GM21423 (cell line): ENCODE measurements around the gene PPP1R12C.

ENCODE experiments used
- ATAC-seq: cut with Tn5 transposase; IDR thresholded peaks from one replicate; pipeline ENCODE4 v1.9.1; 2021; ENCODE audit warnings: mild to moderate bottlenecking, moderate library complexity; ENCODE audit not compliant: unreplicated experiment

The PPP1R12C gene

GRCh38 chr19:55146705-55147273, 29.4 kb upstream of the PPP1R12C start:
- no peak for ATAC-seq

GRCh38 chr19:55146078-55146704, 28.8 kb upstream of the PPP1R12C start:
- no peak for ATAC-seq

DNA sequence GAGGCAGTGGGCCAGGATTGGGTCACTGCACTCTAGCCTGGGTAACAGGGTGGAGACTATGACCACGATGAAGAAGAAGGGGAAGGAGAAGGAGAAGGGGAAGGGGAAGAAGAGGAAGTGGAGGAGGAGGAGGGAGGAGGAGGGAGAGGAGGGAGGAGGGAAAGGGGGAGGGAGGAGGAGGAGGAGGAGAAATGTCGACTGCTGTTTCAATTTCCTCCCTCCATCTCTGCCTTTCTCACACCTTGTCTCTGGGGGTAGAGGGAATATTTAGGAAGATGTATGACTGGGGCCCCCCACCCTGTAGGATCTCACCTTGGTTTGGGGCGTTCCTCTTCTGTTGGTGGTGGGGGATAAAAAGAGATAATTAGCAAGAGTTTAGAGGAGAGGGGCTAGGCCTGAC, 27.8 kb upstream of the PPP1R12C start:
- ATAC-seq: no peak

GRCh38 chr19:55141696-55142095, 24.3 kb upstream of the PPP1R12C start:
- ATAC-seq: no peak

DNA sequence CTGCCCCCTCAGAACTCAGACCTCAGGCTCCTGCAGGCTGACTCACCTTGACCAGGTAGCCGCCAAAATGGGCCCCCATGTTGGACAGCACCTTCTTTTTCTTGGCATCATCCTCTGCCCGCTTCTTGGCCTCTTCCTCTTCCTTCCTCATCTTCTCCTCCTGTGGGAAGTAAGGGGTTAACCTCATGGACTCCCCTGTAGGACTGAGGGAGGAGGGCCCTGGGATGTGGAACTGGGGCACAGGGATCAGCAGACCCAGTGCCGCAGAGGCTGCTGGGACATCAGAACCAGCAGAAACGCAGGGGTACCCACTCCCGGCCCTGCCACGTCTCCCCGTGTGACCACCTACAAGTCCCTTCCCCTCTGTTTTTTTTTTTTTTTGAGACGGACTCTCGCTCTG, 20.5 kb upstream of the PPP1R12C start:
- no peak for ATAC-seq

DNA sequence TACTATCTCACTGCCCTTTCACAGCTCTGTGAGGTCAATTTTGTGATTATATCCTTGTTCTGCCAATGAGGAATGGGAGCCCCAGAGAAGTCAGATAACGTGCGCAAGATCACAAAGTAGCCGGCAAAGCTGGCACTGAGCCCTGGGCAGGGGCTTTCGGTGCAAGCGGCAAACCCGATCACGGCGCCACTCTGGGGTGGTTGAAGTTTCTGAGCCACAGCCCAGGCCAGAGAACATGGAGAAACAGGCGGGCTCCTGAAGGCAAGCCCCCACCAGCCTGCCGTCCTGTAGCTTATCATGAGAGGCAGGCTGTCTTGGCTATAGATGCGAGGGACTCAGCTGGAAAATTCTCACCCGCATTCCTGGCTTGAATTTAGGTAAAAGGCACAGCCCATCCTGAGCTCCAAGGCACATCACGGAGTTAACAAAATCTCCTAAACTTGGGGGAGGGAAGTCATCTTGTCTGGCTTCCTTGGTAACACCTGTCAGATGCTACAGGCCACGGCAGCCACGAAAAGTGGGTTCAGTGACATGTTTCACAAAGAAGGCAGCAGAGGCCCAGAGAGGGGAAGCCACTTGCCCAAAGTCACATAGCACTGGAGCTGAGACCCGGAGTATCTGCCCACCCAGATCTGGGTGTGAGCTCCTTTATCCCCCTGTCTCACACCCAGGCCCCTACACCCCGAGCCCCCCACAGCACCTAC, 19.1 kb upstream of the PPP1R12C start:
- ATAC-seq: no peak

DNA sequence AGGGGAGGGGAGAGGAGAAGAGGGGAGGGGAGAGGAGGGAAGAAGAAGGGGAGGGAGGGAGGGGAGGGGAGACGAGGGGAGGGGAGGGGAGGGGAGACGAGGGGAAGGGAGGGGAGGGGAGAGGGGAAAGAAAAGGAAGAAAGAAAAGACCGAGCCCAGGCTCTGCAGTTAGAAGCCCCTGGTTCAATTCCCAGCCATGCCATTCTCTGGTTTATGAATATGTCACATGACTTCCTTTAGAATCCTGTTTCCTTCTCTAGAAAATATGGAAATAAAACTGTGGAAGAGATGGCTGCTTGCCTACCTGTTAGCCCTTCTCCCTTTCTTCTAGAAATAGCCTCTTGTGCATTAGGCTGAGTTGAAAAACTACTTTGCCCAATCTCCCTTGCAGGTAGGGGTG, 17.3 kb upstream of the PPP1R12C start:
- ATAC-seq: no peak

- no peak for ATAC-seq
These were observed 16.4 kb upstream of the PPP1R12C start for GRCh38 chr19:55133639-55134444.

- ATAC-seq: no peak
These were observed 15.2 kb upstream of the PPP1R12C start for GRCh38 chr19:55132453-55133129.

DNA sequence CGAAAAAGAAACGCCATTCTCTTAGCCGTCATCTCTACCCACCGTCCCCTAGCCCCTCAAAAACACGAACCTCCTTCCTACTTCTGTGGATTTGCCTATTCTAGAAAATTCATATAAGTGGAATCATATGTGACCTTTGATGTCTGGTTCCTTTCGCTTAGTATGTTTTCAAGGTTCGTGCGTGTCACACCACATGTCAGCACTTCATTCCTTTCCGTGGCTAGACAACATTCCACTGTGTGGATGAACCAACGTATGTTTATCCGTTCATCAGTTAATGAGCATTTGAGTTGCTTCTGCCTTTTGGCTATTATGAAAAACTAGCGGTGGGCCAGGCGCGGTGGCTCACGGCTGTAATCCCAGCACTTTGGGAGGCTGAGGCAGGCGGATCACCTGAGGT, 14.0 kb upstream of the PPP1R12C start:
- ATAC-seq: no peak

GRCh38 chr19:55119053-55119452, 1.6 kb upstream of the PPP1R12C start:
- no peak for ATAC-seq

GRCh38 chr19:55118401-55118991, 1.1 kb upstream of the PPP1R12C start:
- ATAC-seq: no peak

DNA sequence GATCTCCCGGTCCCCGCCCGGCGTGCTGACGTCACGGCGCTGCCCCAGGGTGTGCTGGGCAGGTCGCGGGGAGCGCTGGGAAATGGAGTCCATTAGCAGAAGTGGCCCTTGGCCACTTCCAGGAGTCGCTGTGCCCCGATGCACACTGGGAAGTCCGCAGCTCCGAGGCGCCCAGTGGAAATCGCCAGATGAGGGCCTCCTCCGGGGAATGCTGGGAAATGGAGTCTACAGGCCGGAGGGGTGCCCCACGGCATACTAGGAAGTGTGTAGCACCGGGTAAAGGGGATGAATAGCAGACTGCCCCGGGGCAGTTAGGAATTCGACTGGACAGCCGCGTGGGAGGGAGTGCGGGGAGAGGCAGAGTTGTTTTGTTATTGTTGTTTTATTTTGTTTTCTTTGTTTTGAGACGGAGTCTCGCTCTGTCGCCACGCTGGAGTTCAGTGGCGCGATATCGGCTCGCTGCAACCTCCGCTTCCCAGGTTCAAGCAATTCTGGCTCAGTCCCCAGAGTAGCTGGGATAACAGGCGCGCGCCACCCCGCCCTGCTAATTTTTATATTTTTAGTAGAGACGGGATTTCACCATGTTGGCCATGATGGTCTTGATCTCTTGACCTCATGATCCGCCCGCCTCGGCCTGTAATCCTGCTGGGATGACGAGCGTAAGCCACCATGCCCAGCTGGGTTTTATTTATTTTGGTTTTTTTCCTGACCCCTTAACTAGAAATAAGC, 390 bp upstream of the PPP1R12C start:
- ATAC-seq: peak; percentile 84

- no peak for ATAC-seq
These were observed 1.1 kb downstream of the PPP1R12C start for GRCh38 chr19:55116232-55116858.

GRCh38 chr19:55115446-55116065, 1.9 kb downstream of the PPP1R12C start:
- ATAC-seq: no peak

GRCh38 chr19:55114566-55115145, 2.8 kb downstream of the PPP1R12C start:
- ATAC-seq: no peak

GRCh38 chr19:55113570-55114039, 3.8 kb downstream of the PPP1R12C start:
- ATAC-seq: no peak

DNA sequence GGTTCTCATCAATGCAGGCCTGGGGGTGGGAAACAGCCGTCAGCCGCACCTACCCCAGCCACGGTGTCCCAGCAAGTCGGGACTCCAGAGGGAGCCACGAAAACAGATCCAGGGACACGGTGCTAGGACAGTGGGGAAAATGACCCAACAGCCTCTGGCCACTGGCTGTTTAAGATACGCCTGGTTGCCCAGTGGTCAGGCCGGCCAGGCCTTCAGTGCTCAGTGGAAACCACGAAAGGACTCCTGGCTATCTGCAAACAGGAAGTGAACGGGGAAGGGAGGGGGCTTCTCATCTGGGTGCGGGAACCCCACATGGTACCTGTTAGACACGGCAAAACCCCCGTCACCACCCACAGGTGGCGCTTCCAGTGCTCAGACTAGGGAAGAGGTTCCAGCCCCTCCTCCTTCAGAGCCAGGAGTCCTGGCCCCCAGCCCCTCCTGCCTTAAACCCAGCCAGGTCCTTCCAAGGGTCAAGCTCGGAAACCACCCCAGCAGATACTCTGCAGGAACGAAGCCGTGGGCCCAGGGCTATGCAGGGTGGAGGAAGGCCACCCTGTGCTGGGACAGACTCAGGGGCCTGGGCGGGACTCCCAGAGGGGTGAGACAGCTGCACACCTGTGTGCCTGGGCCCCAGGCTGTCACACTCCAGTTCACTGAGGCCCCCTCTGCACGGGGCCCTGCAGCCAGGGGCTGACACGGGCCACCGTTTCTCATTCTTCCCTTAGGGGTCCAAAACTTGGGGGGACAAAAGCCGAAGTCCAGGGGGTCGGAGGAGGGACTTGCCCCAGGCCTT, 4.5 kb downstream of the PPP1R12C start:
- no peak for ATAC-seq
